Measurements from ENCODE around the gene SOWAHA.
A peak's percentile ranks its signal among the peaks of the same experiment; 100 is the strongest.

SOWAHA gene

GRCh38 chr5:132766806-132767055 lies 46.4 kb upstream of the SOWAHA start:
- H3K9ac ChIP-seq (ENCODE audit: low read length): no peak overlapping the region
- no peaks in the 10 kb centered on the region for H3K79me1 ChIP-seq (ENCODE audit: low read length)
- no peak overlapping the region for H3K4me3 ChIP-seq (ENCODE audit: low read length)
- no peak overlapping the region for H2BK120ac ChIP-seq (ENCODE audit: low read depth, low read length)
- no peak overlapping the region for H3K4ac ChIP-seq (ENCODE audit: low read depth, low read length)
- H3K23ac ChIP-seq (ENCODE audit: low read length): no peak overlapping the region
- H2BK5ac ChIP-seq (ENCODE audit: low read length): no peak overlapping the region
- WGBS (ENCODE audit: extremely low coverage, insufficient coverage, low lambda C conversion rate): no CpG with 5 or more reads among the region's 1 CpG
- no peak overlapping the region for H3K18ac ChIP-seq (ENCODE audit: low read length)
- H2BK15ac ChIP-seq (replicated peaks; ENCODE audit: low read depth): no peak overlapping the region
- H3K27ac ChIP-seq (ENCODE audit: low read depth, low read length): no peak overlapping the region
- H4K8ac ChIP-seq (ENCODE audit: low read depth, low read length): no peak overlapping the region
- no peak overlapping the region for H4K5ac ChIP-seq (ENCODE audit: low read length)
- DNase-seq: no peak
- no peaks in the 10 kb centered on the region for H3K4me1 ChIP-seq (ENCODE audit: control insufficient read depth, low read depth, low read length)
- no peaks in the 10 kb centered on the region for H3K79me2 ChIP-seq (ENCODE audit: control insufficient read depth, insufficient read depth, low read length)
- no peak overlapping the region for H3K4me2 ChIP-seq (ENCODE audit: low read length)
- H3K27me3 ChIP-seq (ENCODE audit: insufficient read depth, low read length, poor library complexity): no peaks in the 10 kb centered on the region
- H3K56ac ChIP-seq (ENCODE audit: low read length): no peak overlapping the region
- no peaks in the 10 kb centered on the region for H3K36me3 ChIP-seq (ENCODE audit: control insufficient read depth, insufficient read depth, low read length)
- no peak overlapping the region for H2AK5ac ChIP-seq (ENCODE audit: low read length)

GRCh38 chr5:132767150-132767549 lies 46.0 kb upstream of the SOWAHA start:
- H3K79me2 ChIP-seq (ENCODE audit: control insufficient read depth, insufficient read depth, low read length): no peaks in the 10 kb centered on the region
- no peak overlapping the region for H3K27ac ChIP-seq (ENCODE audit: low read depth, low read length)
- no peak overlapping the region for H3K4me3 ChIP-seq (ENCODE audit: low read length)
- no peak for DNase-seq
- no peak overlapping the region for H4K8ac ChIP-seq (ENCODE audit: low read depth, low read length)
- H2BK5ac ChIP-seq (ENCODE audit: low read length): no peak overlapping the region
- no CpG with 5 or more reads among the region's 2 CpGs for WGBS (ENCODE audit: extremely low coverage, insufficient coverage, low lambda C conversion rate)
- no peak overlapping the region for H3K56ac ChIP-seq (ENCODE audit: low read length)
- no peak overlapping the region for H4K5ac ChIP-seq (ENCODE audit: low read length)
- no peak overlapping the region for H2BK120ac ChIP-seq (ENCODE audit: low read depth, low read length)
- H3K18ac ChIP-seq (ENCODE audit: low read length): no peak overlapping the region
- no peaks in the 10 kb centered on the region for H3K36me3 ChIP-seq (ENCODE audit: control insufficient read depth, insufficient read depth, low read length)
- no peak overlapping the region for H3K4ac ChIP-seq (ENCODE audit: low read depth, low read length)
- no peak overlapping the region for H3K4me2 ChIP-seq (ENCODE audit: low read length)
- no peak overlapping the region for H3K23ac ChIP-seq (ENCODE audit: low read length)
- no peaks in the 10 kb centered on the region for H3K79me1 ChIP-seq (ENCODE audit: low read length)
- H2AK5ac ChIP-seq (ENCODE audit: low read length): no peak overlapping the region
- no peaks in the 10 kb centered on the region for H3K27me3 ChIP-seq (ENCODE audit: insufficient read depth, low read length, poor library complexity)
- no peak overlapping the region for H3K9ac ChIP-seq (ENCODE audit: low read length)
- no peak overlapping the region for H2BK15ac ChIP-seq (replicated peaks; ENCODE audit: low read depth)
- H3K4me1 ChIP-seq (ENCODE audit: control insufficient read depth, low read depth, low read length): no peaks in the 10 kb centered on the region

- no CpG with 5 or more reads among the region's 3 CpGs for WGBS (ENCODE audit: extremely low coverage, insufficient coverage, low lambda C conversion rate)
- H3K18ac ChIP-seq (ENCODE audit: low read length): no peak overlapping the region
Measured at GRCh38 chr5:132768485-132768868, 44.6 kb upstream of the SOWAHA start.

GRCh38 chr5:132770476-132771159 lies 42.5 kb upstream of the SOWAHA start:
- Histone ChIP-seq H2BK5ac (ENCODE audit: low read length) (no peak overlapping the region), H3K18ac (ENCODE audit: low read length) (no peak overlapping the region), H3K79me1 (ENCODE audit: low read length) (no peaks in the 10 kb centered on the region), H3K79me2 (ENCODE audit: control insufficient read depth, insufficient read depth, low read length) (no peaks in the 10 kb centered on the region), H3K36me3 (ENCODE audit: control insufficient read depth, insufficient read depth, low read length) (no peaks in the 10 kb centered on the region), H3K27ac (ENCODE audit: low read depth, low read length) (no peak overlapping the region), H3K23ac (ENCODE audit: low read length) (no peak overlapping the region), H3K4me2 (ENCODE audit: low read length) (no peak overlapping the region), H3K27me3 (ENCODE audit: insufficient read depth, low read length, poor library complexity) (no peaks in the 10 kb centered on the region), H3K56ac (ENCODE audit: low read length) (no peak overlapping the region), H3K4me1 (ENCODE audit: control insufficient read depth, low read depth, low read length) (no peaks in the 10 kb centered on the region), H2AK5ac (ENCODE audit: low read length) (no peak overlapping the region), H3K4me3 (ENCODE audit: low read length) (no peak overlapping the region), H3K9ac (ENCODE audit: low read length) (no peak overlapping the region), H4K8ac (ENCODE audit: low read depth, low read length) (no peak overlapping the region), H3K4ac (ENCODE audit: low read depth, low read length) (no peak overlapping the region), H2BK120ac (ENCODE audit: low read depth, low read length) (no peak overlapping the region), H4K5ac (ENCODE audit: low read length) (no peak overlapping the region), H2BK15ac (replicated peaks; ENCODE audit: low read depth) (no peak overlapping the region)
- peak; percentile 39 for DNase-seq
- WGBS (ENCODE audit: extremely low coverage, insufficient coverage, low lambda C conversion rate): no CpG with 5 or more reads among the region's 8 CpGs

More at GRCh38 chr5:132768485-132768868, 44.6 kb upstream of the SOWAHA start:
- no peak overlapping the region for H4K8ac ChIP-seq (ENCODE audit: low read depth, low read length)
- no peak overlapping the region for H3K4ac ChIP-seq (ENCODE audit: low read depth, low read length)
- no peak overlapping the region for H2AK5ac ChIP-seq (ENCODE audit: low read length)
- H3K36me3 ChIP-seq (ENCODE audit: control insufficient read depth, insufficient read depth, low read length): no peaks in the 10 kb centered on the region
- H2BK120ac ChIP-seq (ENCODE audit: low read depth, low read length): no peak overlapping the region
- no peaks in the 10 kb centered on the region for H3K79me1 ChIP-seq (ENCODE audit: low read length)
- no peak overlapping the region for H3K56ac ChIP-seq (ENCODE audit: low read length)
- no peaks in the 10 kb centered on the region for H3K27me3 ChIP-seq (ENCODE audit: insufficient read depth, low read length, poor library complexity)
- H3K79me2 ChIP-seq (ENCODE audit: control insufficient read depth, insufficient read depth, low read length): no peaks in the 10 kb centered on the region
- H3K9ac ChIP-seq (ENCODE audit: low read length): no peak overlapping the region
- H3K27ac ChIP-seq (ENCODE audit: low read depth, low read length): no peak overlapping the region
- H3K4me2 ChIP-seq (ENCODE audit: low read length): no peak overlapping the region
- no peak for DNase-seq
- H2BK15ac ChIP-seq (replicated peaks; ENCODE audit: low read depth): no peak overlapping the region
- no peak overlapping the region for H2BK5ac ChIP-seq (ENCODE audit: low read length)
- H4K5ac ChIP-seq (ENCODE audit: low read length): no peak overlapping the region
- H3K23ac ChIP-seq (ENCODE audit: low read length): no peak overlapping the region
- no peaks in the 10 kb centered on the region for H3K4me1 ChIP-seq (ENCODE audit: control insufficient read depth, low read depth, low read length)
- H3K4me3 ChIP-seq (ENCODE audit: low read length): no peak overlapping the region

- Histone ChIP-seq H3K79me1 (ENCODE audit: low read length) (no peaks in the 10 kb centered on the region), H2BK15ac (replicated peaks; ENCODE audit: low read depth) (no peak overlapping the region), H2BK5ac (ENCODE audit: low read length) (no peak overlapping the region), H4K8ac (ENCODE audit: low read depth, low read length) (no peak overlapping the region), H2BK120ac (ENCODE audit: low read depth, low read length) (no peak overlapping the region), H3K9ac (ENCODE audit: low read length) (no peak overlapping the region), H3K4ac (ENCODE audit: low read depth, low read length) (no peak overlapping the region), H3K36me3 (ENCODE audit: control insufficient read depth, insufficient read depth, low read length) (no peaks in the 10 kb centered on the region), H3K23ac (ENCODE audit: low read length) (no peak overlapping the region), H3K4me2 (ENCODE audit: low read length) (no peak overlapping the region), H3K56ac (ENCODE audit: low read length) (no peak overlapping the region), H3K27me3 (ENCODE audit: insufficient read depth, low read length, poor library complexity) (no peaks in the 10 kb centered on the region), H3K18ac (ENCODE audit: low read length) (no peak overlapping the region), H3K79me2 (ENCODE audit: control insufficient read depth, insufficient read depth, low read length) (no peaks in the 10 kb centered on the region), H4K5ac (ENCODE audit: low read length) (no peak overlapping the region), H3K4me3 (ENCODE audit: low read length) (no peak overlapping the region), H3K27ac (ENCODE audit: low read depth, low read length) (no peak overlapping the region), H3K4me1 (ENCODE audit: control insufficient read depth, low read depth, low read length) (peaks cover 3% of the 10 kb centered on the region), H2AK5ac (ENCODE audit: low read length) (no peak overlapping the region)
- DNase-seq: peak; percentile 91
- WGBS (ENCODE audit: extremely low coverage, insufficient coverage, low lambda C conversion rate): no CpG with 5 or more reads among the region's 8 CpGs
Measured at GRCh38 chr5:132771503-132771998, 41.6 kb upstream of the SOWAHA start.
